ENCODE measurements around the gene HOXA7. TPM values are rescaled to one million over a fixed set of nuclear protein-coding genes. Genes with fewer than 3 reads are reported as not detected.

The HOXA7 gene
- total and polyA plus RNA-seq, 4 experiments from 2014 or later: not detected

- Mint-ChIP-seq H3K27me3 (peaks cover 36 to 45% of the 10 kb centered on the region in 2 donors), H3K36me3 (no peaks in the 10 kb centered on the region), H3K27ac (no peak overlapping the region), H3K9me3 (no peaks in the 10 kb centered on the region), H3K4me1 (no peaks in the 10 kb centered on the region), H3K4me3 (no peak overlapping the region)
- intact Hi-C loops (cut with micrococcal nuclease): no loop called here
- peaks cover 9% of the 10 kb centered on the region for H3K27me3 ChIP-seq (ENCODE audit: insufficient read depth, low read length)
- H3K4me1 ChIP-seq (ENCODE audit: insufficient read depth, low read length): no peaks in the 10 kb centered on the region
- no peak overlapping the region for H3K27ac ChIP-seq (ENCODE audit: low read depth, low read length)
- H3K36me3 ChIP-seq (ENCODE audit: insufficient read depth, low read length): no peaks in the 10 kb centered on the region
- no peak for DNase-seq
- ChIA-PET POLR2A (ENCODE audit: partially characterized antibody) (no interaction called here), CTCF (ENCODE audit: partially characterized antibody) (no interaction called here)
- H3K9me3 ChIP-seq (ENCODE audit: control insufficient read depth in 1 of 2, low read length in 2 of 2): no peaks in the 10 kb centered on the region
- no peak overlapping the region for H3K4me3 ChIP-seq (ENCODE audit: low read length in 2 of 2)
Measured at GRCh38 chr7:27138472-27138871, 18.0 kb downstream of the HOXA7 start.

- H3K36me3 Mint-ChIP-seq: no peaks in the 10 kb centered on the region
- Histone ChIP-seq H3K27ac (ENCODE audit: low read depth, low read length) (no peak overlapping the region), H3K4me1 (ENCODE audit: insufficient read depth, low read length) (no peaks in the 10 kb centered on the region), H3K36me3 (ENCODE audit: insufficient read depth, low read length) (no peaks in the 10 kb centered on the region), H3K4me3 (ENCODE audit: low read length in 2 of 2) (no peak overlapping the region), H3K9me3 (ENCODE audit: control insufficient read depth in 1 of 2, low read length in 2 of 2) (no peaks in the 10 kb centered on the region), H3K27me3 (ENCODE audit: insufficient read depth, low read length) (peaks cover 9% of the 10 kb centered on the region)
- no peak for DNase-seq
- no peaks in the 10 kb centered on the region for H3K4me1 Mint-ChIP-seq
- H3K27me3 Mint-ChIP-seq: peaks cover 42 to 45% of the 10 kb centered on the region in 2 donors
- ChIA-PET POLR2A (ENCODE audit: partially characterized antibody) (no interaction called here), CTCF (ENCODE audit: partially characterized antibody) (no interaction called here)
- no peak overlapping the region for H3K4me3 Mint-ChIP-seq
- intact Hi-C loops (cut with micrococcal nuclease): no loop called here
- H3K9me3 Mint-ChIP-seq: no peaks in the 10 kb centered on the region
- H3K27ac Mint-ChIP-seq: no peak overlapping the region
Measured at GRCh38 chr7:27137640-27138315, 18.7 kb downstream of the HOXA7 start.

DNA sequence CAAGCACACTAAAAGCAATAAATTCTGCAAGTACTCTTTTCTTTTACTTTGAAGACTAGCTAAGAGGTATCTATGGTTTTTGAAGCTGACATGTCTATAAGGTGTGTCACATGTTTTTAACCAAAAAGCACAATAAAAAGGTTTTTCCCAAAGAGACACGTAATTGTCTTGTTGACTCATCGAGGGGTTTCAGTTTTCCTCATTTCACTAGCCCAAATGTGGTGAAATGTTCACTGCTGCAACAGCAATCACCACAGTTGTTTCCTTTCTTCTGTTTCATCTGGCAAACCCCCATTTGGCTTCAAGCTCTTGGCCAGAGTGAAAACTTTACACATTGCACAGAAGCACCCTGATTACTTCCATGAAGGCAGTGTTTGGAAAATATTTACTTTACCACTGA, 22.1 kb downstream of the HOXA7 start:
- CTCF ChIA-PET (ENCODE audit: partially characterized antibody): no interaction called here
- POLR2A ChIA-PET (ENCODE audit: partially characterized antibody): no interaction called here
- intact Hi-C loops (cut with micrococcal nuclease): no loop called here

DNA sequence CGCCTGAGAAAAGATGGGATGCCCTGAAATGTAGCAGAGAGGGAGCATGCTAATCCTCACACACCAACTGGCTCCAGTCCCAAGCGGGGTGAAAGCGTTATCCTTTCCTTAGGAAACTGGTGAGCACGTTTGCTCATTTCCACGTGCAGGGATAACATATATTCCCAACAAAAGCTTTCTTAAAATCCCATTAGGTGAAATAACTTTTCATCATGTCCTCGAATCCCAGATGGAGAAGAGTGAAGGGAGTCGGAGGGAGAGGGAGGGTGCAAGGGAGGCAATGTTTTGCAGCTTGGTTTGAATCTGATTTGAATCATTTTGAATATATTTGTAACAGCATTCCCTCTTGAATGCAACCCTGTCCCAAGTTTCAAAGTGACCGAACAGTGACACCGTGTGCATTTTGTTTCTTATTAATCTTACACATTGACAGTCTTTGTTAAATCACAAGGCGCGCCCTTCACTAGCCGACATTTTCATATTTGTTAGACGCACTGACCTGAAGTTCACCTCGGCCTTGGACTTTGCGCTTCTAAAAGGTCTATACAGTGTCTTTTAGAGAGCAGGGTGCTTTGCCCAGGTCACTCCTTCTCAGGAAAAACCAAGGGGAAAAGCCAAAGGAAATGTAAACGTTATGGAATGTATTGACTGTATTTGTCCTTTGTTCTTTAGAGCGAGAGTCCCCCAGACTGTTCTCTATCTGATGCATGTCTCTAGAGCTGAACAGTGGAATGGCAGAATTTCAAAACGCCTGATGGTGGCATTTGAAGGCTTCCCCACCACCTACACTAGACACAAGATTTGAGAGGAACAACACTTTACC, 22.9 kb downstream of the HOXA7 start:
- Mint-ChIP-seq H3K9me3 (no peaks in the 10 kb centered on the region), H3K27ac (peak overlapping the region in 1 of 7 donors; percentile 28), H3K4me1 (no peaks in the 10 kb centered on the region), H3K27me3 (peaks cover 48 to 49% of the 10 kb centered on the region in 2 donors), H3K4me3 (no peak overlapping the region), H3K36me3 (no peaks in the 10 kb centered on the region)
- Histone ChIP-seq H3K9me3 (ENCODE audit: control insufficient read depth in 1 of 2, low read length in 2 of 2) (no peaks in the 10 kb centered on the region), H3K27me3 (ENCODE audit: insufficient read depth, low read length) (peaks cover 12% of the 10 kb centered on the region), H3K36me3 (ENCODE audit: insufficient read depth, low read length) (no peaks in the 10 kb centered on the region), H3K27ac (ENCODE audit: low read depth, low read length) (no peak overlapping the region), H3K4me3 (ENCODE audit: low read length in 2 of 2) (no peak overlapping the region), H3K4me1 (ENCODE audit: insufficient read depth, low read length) (peaks cover 6% of the 10 kb centered on the region)
- DNase-seq: no peak
- CTCF ChIA-PET (ENCODE audit: partially characterized antibody): no interaction called here
- intact Hi-C loops (cut with micrococcal nuclease): no loop called here
- POLR2A ChIA-PET (ENCODE audit: partially characterized antibody): no interaction called here

More for the DNA sequence above, 22.1 kb downstream of the HOXA7 start:
- Histone ChIP-seq H3K27me3 (ENCODE audit: insufficient read depth, low read length) (peaks cover 12% of the 10 kb centered on the region), H3K4me3 (ENCODE audit: low read length in 2 of 2) (no peak overlapping the region), H3K36me3 (ENCODE audit: insufficient read depth, low read length) (no peaks in the 10 kb centered on the region), H3K9me3 (ENCODE audit: control insufficient read depth in 1 of 2, low read length in 2 of 2) (no peaks in the 10 kb centered on the region), H3K4me1 (ENCODE audit: insufficient read depth, low read length) (peaks cover 6% of the 10 kb centered on the region), H3K27ac (ENCODE audit: low read depth, low read length) (no peak overlapping the region)
- H3K9me3 Mint-ChIP-seq: no peaks in the 10 kb centered on the region
- no peak overlapping the region for H3K27ac Mint-ChIP-seq
- H3K4me3 Mint-ChIP-seq: no peak overlapping the region
- H3K4me1 Mint-ChIP-seq: no peaks in the 10 kb centered on the region
- peaks cover 46 to 49% of the 10 kb centered on the region in 2 donors for H3K27me3 Mint-ChIP-seq
- no peaks in the 10 kb centered on the region for H3K36me3 Mint-ChIP-seq
- DNase-seq: peak in 1 of 5 donors; percentile 33

GRCh38 chr7:27132978-27133377, 23.5 kb downstream of the HOXA7 start:
- Histone ChIP-seq H3K4me3 (ENCODE audit: low read length in 2 of 2) (no peak overlapping the region), H3K4me1 (ENCODE audit: insufficient read depth, low read length) (peaks cover 6% of the 10 kb centered on the region), H3K9me3 (ENCODE audit: control insufficient read depth in 1 of 2, low read length in 2 of 2) (no peaks in the 10 kb centered on the region), H3K36me3 (ENCODE audit: insufficient read depth, low read length) (no peaks in the 10 kb centered on the region), H3K27me3 (ENCODE audit: insufficient read depth, low read length) (peaks cover 12% of the 10 kb centered on the region), H3K27ac (ENCODE audit: low read depth, low read length) (no peak overlapping the region)
- DNase-seq: no peak
- Mint-ChIP-seq H3K36me3 (no peaks in the 10 kb centered on the region), H3K27me3 (peaks cover 42 to 49% of the 10 kb centered on the region in 2 donors), H3K27ac (no peak overlapping the region), H3K9me3 (no peaks in the 10 kb centered on the region), H3K4me1 (no peaks in the 10 kb centered on the region), H3K4me3 (no peak overlapping the region)
- POLR2A ChIA-PET (ENCODE audit: partially characterized antibody): no interaction called here
- intact Hi-C loops (cut with micrococcal nuclease): no loop called here
- CTCF ChIA-PET (ENCODE audit: partially characterized antibody): no interaction called here

- POLR2A ChIA-PET (ENCODE audit: partially characterized antibody): no interaction called here
- H3K27me3 ChIP-seq (ENCODE audit: insufficient read depth, low read length): peaks cover 11% of the 10 kb centered on the region
- no peak overlapping the region for H3K4me3 ChIP-seq (ENCODE audit: low read length in 2 of 2)
- no peak for DNase-seq
- CTCF ChIA-PET (ENCODE audit: partially characterized antibody): no interaction called here
- no peak overlapping the region for H3K27ac ChIP-seq (ENCODE audit: low read depth, low read length)
- H3K36me3 ChIP-seq (ENCODE audit: insufficient read depth, low read length): no peaks in the 10 kb centered on the region
- no peaks in the 10 kb centered on the region for H3K36me3 Mint-ChIP-seq
- intact Hi-C loops (cut with micrococcal nuclease): no loop called here
- H3K4me3 Mint-ChIP-seq: no peak overlapping the region
- H3K9me3 ChIP-seq (ENCODE audit: control insufficient read depth in 1 of 2, low read length in 2 of 2): no peaks in the 10 kb centered on the region
- peaks cover 6% of the 10 kb centered on the region for H3K4me1 ChIP-seq (ENCODE audit: insufficient read depth, low read length)
- H3K9me3 Mint-ChIP-seq: no peaks in the 10 kb centered on the region
- H3K27ac Mint-ChIP-seq: no peak overlapping the region
- no peaks in the 10 kb centered on the region for H3K4me1 Mint-ChIP-seq
- H3K27me3 Mint-ChIP-seq: peaks cover 38 to 48% of the 10 kb centered on the region in 2 donors
Measured at GRCh38 chr7:27132214-27132613, 24.3 kb downstream of the HOXA7 start.

GRCh38 chr7:27131390-27131819, 25.1 kb downstream of the HOXA7 start:
- Mint-ChIP-seq H3K36me3 (no peaks in the 10 kb centered on the region), H3K27me3 (peaks cover 39 to 51% of the 10 kb centered on the region in 2 donors), H3K9me3 (no peaks in the 10 kb centered on the region), H3K4me3 (peak overlapping the region; percentile 20 to 86 (median 76)), H3K27ac (peak overlapping the region in 1 of 7 donors; percentile 69), H3K4me1 (no peaks in the 10 kb centered on the region)
- no peaks in the 10 kb centered on the region for H3K36me3 ChIP-seq (ENCODE audit: insufficient read depth, low read length)
- no peak for DNase-seq
- intact Hi-C loops (cut with micrococcal nuclease): no loop called here
- ChIA-PET POLR2A (ENCODE audit: partially characterized antibody) (interaction anchor here (0.7 to 1.9 kb wide), 5 partner anchors 19 to 268 kb away, joined by 3 to 6 read pairs (median 3); no protein-coding TSS in a partner anchor), CTCF (ENCODE audit: partially characterized antibody) (no interaction called here)
- H3K4me1 ChIP-seq (ENCODE audit: insufficient read depth, low read length): peaks cover 6% of the 10 kb centered on the region
- peak overlapping the region in 1 of 2 donors; percentile 49 for H3K4me3 ChIP-seq (ENCODE audit: low read length in 2 of 2)
- no peak overlapping the region for H3K27ac ChIP-seq (ENCODE audit: low read depth, low read length)
- peaks cover 3% of the 10 kb centered on the region for H3K27me3 ChIP-seq (ENCODE audit: insufficient read depth, low read length)
- no peaks in the 10 kb centered on the region for H3K9me3 ChIP-seq (ENCODE audit: control insufficient read depth in 1 of 2, low read length in 2 of 2)

All from CD4-positive, alpha-beta memory T cell (primary cell).